22Rv1 (cell line): ENCODE results near the gene CSRP1.

Experiments used
- ZFX ChIP-seq: fragments of 450-650 bp; IDR thresholded peaks from 2 replicates; pipeline ENCODE4 v1.6.1; 2017; ENCODE audit warnings: antibody characterized with exemption, borderline replicate concordance
- TF ChIP-seq, protein P1 (sequence below): fragments of 450-650 bp; IDR thresholded peaks from 2 replicates; pipeline ENCODE4 v1.5.1; 2017; ENCODE audit warnings: mild to moderate bottlenecking

DNA sequence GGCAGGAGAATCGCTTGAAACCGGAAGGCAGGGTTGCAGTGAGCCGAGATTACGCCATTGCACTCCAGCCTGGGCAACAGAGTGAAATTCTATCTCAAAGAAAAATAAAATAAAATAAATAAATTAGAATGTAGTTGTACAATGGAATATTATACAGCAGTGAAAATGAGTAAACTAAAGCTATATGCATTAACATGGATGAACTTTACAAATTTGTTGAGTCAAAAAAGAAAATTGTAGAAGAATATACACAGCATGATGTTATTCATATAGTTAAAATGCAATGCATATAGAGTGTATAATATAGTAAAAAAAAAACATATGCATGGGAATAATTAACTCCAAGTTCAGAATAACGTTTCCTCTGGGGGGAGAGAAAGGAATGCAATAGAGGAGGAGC, 21.0 kb upstream of the CSRP1 start:
- TF ChIP-seq, protein P1, sequence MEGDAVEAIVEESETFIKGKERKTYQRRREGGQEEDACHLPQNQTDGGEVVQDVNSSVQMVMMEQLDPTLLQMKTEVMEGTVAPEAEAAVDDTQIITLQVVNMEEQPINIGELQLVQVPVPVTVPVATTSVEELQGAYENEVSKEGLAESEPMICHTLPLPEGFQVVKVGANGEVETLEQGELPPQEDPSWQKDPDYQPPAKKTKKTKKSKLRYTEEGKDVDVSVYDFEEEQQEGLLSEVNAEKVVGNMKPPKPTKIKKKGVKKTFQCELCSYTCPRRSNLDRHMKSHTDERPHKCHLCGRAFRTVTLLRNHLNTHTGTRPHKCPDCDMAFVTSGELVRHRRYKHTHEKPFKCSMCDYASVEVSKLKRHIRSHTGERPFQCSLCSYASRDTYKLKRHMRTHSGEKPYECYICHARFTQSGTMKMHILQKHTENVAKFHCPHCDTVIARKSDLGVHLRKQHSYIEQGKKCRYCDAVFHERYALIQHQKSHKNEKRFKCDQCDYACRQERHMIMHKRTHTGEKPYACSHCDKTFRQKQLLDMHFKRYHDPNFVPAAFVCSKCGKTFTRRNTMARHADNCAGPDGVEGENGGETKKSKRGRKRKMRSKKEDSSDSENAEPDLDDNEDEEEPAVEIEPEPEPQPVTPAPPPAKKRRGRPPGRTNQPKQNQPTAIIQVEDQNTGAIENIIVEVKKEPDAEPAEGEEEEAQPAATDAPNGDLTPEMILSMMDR = no peak
- TF ChIP-seq ZFX = no peak
